NCI-H82 (cell line): ENCODE measurements around the gene ZNF628.

Experiments used
- DNase-seq: peaks from one replicate; lab custom pipeline; 2025; lab: John Stamatoyannopoulos, UW

Gene ZNF628

GRCh38 chr19:55451163-55451964, 25.1 kb upstream of the ZNF628 start:
- DNase-seq = no peak

GRCh38 chr19:55451965-55452748, 24.3 kb upstream of the ZNF628 start:
- peak; percentile 32 for DNase-seq

- DNase-seq = peak; percentile 97
Observed at GRCh38 chr19:55452749-55453346, 23.6 kb upstream of the ZNF628 start.

GRCh38 chr19:55453511-55454260, 22.7 kb upstream of the ZNF628 start:
- DNase-seq = no peak

GRCh38 chr19:55454787-55455243, 21.6 kb upstream of the ZNF628 start:
- peak; percentile 75 for DNase-seq

- DNase-seq = no peak
Observed at GRCh38 chr19:55455576-55456235, 20.7 kb upstream of the ZNF628 start.

GRCh38 chr19:55456347-55456746, 20.1 kb upstream of the ZNF628 start:
- DNase-seq = no peak

GRCh38 chr19:55457683-55458457, 18.5 kb upstream of the ZNF628 start:
- no peak for DNase-seq

GRCh38 chr19:55459551-55459949, 16.9 kb upstream of the ZNF628 start:
- no peak for DNase-seq

GRCh38 chr19:55459950-55460657, 16.3 kb upstream of the ZNF628 start:
- no peak for DNase-seq

- peak; percentile 90 for DNase-seq
Observed at GRCh38 chr19:55460670-55461258, 15.7 kb upstream of the ZNF628 start.

- DNase-seq = peak; percentile 100
Observed at GRCh38 chr19:55461259-55461973, 15.0 kb upstream of the ZNF628 start, which contains the start of gene ISOC2. TSS of gene ISOC2 (minus strand) at chr19:55461642. CDS start at chr19:55456486, 5,156 bp downstream.

- DNase-seq = peak; percentile 30
Observed at GRCh38 chr19:55461974-55462626, 14.3 kb upstream of the ZNF628 start.

GRCh38 chr19:55462722-55463121, 13.7 kb upstream of the ZNF628 start:
- no peak for DNase-seq

- DNase-seq = no peak
Observed at GRCh38 chr19:55463583-55464031, 12.8 kb upstream of the ZNF628 start.

GRCh38 chr19:55464039-55464661, 12.3 kb upstream of the ZNF628 start:
- no peak for DNase-seq

GRCh38 chr19:55464662-55465054, 11.8 kb upstream of the ZNF628 start, which contains the start of gene C19orf85:
TSS of gene C19orf85 (minus strand) at chr19:55464751. CDS start at chr19:55464554, 197 bp downstream.
- DNase-seq = no peak
